Stomach (tissue), 4 donors: ENCODE data around the gene DHRS1.

Experiments used
- EP300 ChIP-seq: sonication (generic); formaldehyde crosslinking; IDR thresholded peaks from one replicate; pipeline ENCODE4 v1.6.1; 2017; ENCODE audit warnings: antibody characterized with exemption
- POLR2AphosphoS5 ChIP-seq, 3 donors: sonication (generic); formaldehyde crosslinking; IDR thresholded peaks; one replicate each; pipeline ENCODE4 v1.6.1; 2016; ENCODE audit warnings: antibody characterized with exemption in 3 of 3

DNA sequence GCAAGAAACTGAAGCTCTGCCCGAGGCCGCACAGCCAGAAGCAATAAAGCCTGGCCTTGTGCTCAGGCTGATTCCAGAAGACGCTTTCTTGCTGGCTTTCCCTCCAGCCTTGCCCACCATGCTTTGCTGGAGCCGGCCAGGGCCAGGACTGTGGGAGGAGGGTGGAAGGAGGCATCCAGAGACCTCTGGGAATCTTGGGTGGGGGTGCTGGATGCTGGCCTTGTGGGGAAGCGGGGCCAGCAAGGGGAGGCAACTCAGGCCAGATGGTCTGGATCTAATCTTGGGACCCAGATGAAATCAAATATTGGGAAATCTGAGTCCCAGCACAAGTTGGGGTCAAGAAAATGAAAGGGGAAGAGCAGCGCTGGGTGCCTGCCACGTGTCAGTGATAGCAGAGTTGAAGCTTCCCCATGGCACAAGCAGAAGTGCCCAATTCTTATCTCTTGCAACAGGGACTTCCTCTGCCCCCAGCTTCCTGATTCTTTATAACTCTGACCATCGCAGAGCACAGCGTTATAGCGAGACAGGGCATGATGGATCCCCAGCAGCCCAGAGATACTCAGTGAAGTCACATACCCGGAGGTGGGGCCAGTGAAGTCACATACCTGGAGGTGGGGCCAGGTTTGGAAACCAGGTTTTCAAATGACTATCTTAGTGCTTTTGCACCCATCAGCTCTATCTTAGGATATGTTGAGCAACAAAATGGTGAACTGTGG, 21.8 kb downstream of the DHRS1 start:
- TF ChIP-seq POLR2AphosphoS5 (IDR thresholded peaks at IDR 0.05) (no peak), EP300 (no peak)
